Measurements from ENCODE around the gene FLRT1.

FLRT1 gene

GRCh38 chr11:64080390-64080789, 44.7 kb downstream of the FLRT1 start:
- no peak for DNase-seq (ENCODE audit: low read depth)
- TF ChIP-seq CTCF (IDR thresholded peaks at IDR 0.05; ENCODE audit: control insufficient read depth, insufficient read depth, low read depth, low read length, missing control alignments): no peak
- H3K4me3 ChIP-seq (ENCODE audit: control insufficient read depth, low read depth, low read length): no peak overlapping the region

- no peak overlapping the region for H3K4me3 ChIP-seq (ENCODE audit: control insufficient read depth, low read depth, low read length)
- DNase-seq (ENCODE audit: low read depth): no peak
- no peak for TF ChIP-seq CTCF (IDR thresholded peaks at IDR 0.05; ENCODE audit: control insufficient read depth, insufficient read depth, low read depth, low read length, missing control alignments)
Measured at GRCh38 chr11:64081745-64082442, 46.2 kb downstream of the FLRT1 start.

- no peak overlapping the region for H3K4me3 ChIP-seq (ENCODE audit: control insufficient read depth, low read depth, low read length)
- no peak for TF ChIP-seq CTCF (IDR thresholded peaks at IDR 0.05; ENCODE audit: control insufficient read depth, insufficient read depth, low read depth, low read length, missing control alignments)
- DNase-seq (ENCODE audit: low read depth): no peak
Measured at GRCh38 chr11:64083398-64084080, 47.8 kb downstream of the FLRT1 start.

GRCh38 chr11:64084146-64084950, 48.6 kb downstream of the FLRT1 start:
- no peak for TF ChIP-seq CTCF (IDR thresholded peaks at IDR 0.05; ENCODE audit: control insufficient read depth, insufficient read depth, low read depth, low read length, missing control alignments)
- DNase-seq (ENCODE audit: low read depth): no peak
- H3K4me3 ChIP-seq (ENCODE audit: control insufficient read depth, low read depth, low read length): no peak overlapping the region

GRCh38 chr11:64084951-64085710, 49.4 kb downstream of the FLRT1 start:
- H3K4me3 ChIP-seq (ENCODE audit: control insufficient read depth, low read depth, low read length): no peak overlapping the region
- no peak for DNase-seq (ENCODE audit: low read depth)
- no peak for TF ChIP-seq CTCF (IDR thresholded peaks at IDR 0.05; ENCODE audit: control insufficient read depth, insufficient read depth, low read depth, low read length, missing control alignments)
